Middle frontal gyrus (tissue), 1 donor: ENCODE data around the gene ANO2.
"Not testable (repeated sequence)": the region's sequence is repeated elsewhere in the genome, so short reads cannot be mapped to it uniquely, and the experiment has no call there.

Experiments used
- DNase-seq: peaks from one replicate; pipeline ENCODE4 v3.0.0-alpha.2; 2015; ENCODE audit warnings: low spot score; ENCODE audit errors: extremely low spot score

ANO2 gene

DNA sequence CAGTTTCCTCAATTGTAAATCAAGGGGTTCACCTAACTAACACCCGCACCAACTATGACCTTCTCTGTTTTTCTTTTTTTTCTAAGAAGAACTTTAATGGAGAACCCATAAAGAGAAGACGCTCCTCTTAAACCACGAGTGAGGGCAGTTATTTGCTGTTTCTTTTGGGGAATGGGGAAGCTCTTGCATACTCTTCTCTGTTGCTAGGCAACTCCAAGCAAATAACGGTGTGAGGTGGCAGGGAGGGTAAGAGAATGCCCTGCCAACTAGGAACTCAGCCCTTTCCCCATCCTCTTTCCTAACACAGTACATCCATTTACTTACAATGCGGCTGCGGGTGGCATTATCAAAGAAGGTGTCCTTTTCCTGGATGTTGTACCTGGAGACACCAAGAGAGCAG is 114.9 kb downstream of the ANO2 start:
- DNase-seq = no peak

DNA sequence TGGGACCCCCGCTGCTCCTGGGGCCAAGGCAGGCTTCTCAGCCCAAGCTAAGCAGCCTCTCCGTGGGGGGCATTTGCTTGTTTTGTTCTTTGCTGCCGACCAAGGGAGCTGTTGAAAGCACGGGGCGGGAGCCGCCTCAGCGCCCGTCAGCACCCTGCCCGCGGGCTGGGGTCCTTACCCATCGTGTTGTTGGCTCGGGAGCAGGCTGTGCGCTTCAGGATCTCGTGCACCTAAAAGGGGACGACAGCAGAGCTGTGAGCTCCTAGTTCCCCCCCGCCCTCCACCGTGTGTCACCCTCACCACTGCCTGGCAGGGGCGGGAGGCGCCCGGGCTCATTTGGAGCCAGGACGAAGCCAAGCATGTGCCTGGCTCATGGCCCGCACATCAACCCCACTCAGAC is 117.5 kb downstream of the ANO2 start:
- DNase-seq = no peak

DNA sequence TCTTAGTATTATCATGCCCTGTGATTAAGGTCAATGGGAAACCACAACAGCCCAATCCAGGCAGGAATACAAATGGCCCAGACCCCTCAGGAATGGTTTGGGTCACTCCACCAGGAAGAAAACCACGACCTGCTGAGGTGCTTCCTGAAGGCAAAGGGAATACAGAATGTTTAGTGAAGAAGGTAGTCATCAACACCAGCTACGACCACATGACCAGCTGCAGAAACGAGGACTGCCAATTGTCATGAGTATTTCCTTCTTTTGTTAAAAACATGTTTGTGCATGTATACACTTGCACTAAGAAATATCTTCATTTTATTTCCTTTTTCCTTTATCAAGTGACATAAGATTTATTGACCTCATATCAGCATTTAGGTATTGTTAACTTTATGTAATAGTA is 119.3 kb downstream of the ANO2 start:
- DNase-seq = not testable (repeated sequence)

- DNase-seq = not testable (repeated sequence)
These were observed 126.2 kb downstream of the ANO2 start for GRCh38 chr12:5818877-5819276.

DNA sequence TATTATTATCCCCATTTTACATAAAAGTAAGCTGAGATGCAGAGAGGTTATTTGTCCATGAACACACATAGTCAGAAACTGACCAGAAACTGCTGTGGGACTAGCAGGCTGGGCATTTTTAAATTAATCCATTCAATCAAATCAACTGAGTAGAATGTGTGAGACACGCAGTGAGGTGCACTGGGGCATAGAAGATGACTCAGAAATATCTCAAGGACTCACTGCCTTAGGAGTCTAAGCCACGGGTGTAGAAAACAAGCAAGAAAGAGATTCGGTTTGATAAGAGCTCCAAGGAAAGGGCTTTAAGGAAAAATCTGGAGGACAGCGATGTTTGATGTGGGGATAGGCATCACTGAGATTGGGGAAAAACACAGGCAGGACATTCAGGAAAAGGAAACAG is 127.8 kb downstream of the ANO2 start:
- no peak for DNase-seq

- no peak for DNase-seq
These were observed 135.5 kb downstream of the ANO2 start for GRCh38 chr12:5809586-5809985.

- no peak for DNase-seq
These were observed 136.1 kb downstream of the ANO2 start for GRCh38 chr12:5808981-5809380.

DNA sequence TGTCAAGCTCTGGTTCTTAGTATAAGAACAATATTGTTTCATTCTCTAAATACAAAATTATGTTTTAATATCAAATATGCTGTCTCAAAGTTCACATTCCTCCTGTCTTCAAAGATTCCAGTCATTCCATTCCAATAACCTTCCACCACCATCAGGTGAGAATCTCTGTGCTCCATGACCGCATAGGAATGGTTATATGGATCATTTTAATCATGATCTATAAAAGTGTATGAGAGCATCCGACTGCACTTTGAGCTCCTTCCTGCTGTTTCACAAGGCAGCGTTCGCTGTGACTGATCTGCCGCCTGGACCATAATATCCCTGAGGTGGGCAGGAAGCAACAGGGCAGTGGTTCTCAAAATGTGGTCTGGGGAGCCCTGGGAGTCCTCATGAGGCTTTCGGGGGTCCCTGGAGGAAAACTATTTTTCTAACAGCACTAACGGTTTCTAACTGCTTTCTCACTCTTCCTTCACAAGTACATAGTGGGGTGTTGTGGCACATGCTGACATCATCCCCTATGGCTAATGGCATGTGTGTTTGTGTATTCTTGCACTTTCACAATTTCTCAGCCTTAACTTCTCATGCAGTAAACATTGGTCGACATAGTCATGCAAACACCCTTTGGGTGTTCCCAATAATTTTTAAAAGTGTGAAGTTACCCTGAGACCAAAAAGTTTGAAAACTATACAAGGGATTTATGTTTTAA is 137.4 kb downstream of the ANO2 start:
- no peak for DNase-seq

GRCh38 chr12:5807090-5807414 is 138.0 kb downstream of the ANO2 start:
- no peak for DNase-seq

- no peak for DNase-seq
These were observed 138.5 kb downstream of the ANO2 start for GRCh38 chr12:5806371-5807089.

- DNase-seq = no peak
These were observed 141.5 kb downstream of the ANO2 start for GRCh38 chr12:5803532-5803931.

- no peak for DNase-seq
These were observed 146.6 kb downstream of the ANO2 start for GRCh38 chr12:5798242-5799015.

- no peak for DNase-seq
These were observed 147.4 kb downstream of the ANO2 start for GRCh38 chr12:5797661-5798060.

- DNase-seq = no peak
These were observed 148.2 kb downstream of the ANO2 start for GRCh38 chr12:5796959-5797225.

GRCh38 chr12:5796171-5796958 is 148.7 kb downstream of the ANO2 start:
- DNase-seq = no peak

DNA sequence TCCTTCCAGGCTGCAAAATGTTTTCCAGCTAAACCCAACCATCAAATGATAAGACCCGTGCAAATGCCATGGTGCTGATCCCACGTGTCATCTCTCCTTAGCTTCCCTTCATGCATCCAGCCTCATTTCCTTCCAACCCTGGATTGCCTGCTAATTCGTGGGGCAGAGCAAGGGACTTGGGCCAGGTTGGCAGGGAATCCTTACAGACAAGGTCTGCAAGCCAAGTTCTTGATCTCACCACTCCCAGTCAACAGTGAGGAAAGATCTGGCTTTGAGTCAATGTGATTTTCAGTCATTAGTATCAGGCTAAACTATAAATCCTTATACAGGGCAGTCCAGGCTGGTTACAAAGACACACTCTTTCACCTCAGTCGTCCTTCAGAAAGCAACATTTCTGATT is 150.9 kb downstream of the ANO2 start:
- DNase-seq = no peak

DNA sequence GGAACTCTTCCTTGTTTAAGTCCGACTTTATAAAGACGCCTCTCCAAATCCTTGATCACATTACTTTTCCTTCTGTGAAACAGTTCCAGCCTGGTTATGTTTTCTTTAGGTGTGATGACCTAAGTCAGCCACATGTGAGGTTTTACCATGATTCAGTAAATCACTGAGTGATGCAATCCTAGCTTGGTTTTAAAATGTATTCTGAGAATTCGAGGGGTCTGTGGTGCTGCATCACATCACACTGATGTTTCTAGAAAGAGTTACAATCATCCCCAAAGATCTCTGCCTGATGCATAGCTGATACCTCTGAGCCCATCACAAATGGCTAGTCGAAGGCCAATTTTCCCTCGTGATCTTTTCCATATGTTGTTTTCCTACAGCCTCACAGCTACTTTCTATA is 152.7 kb downstream of the ANO2 start:
- no peak for DNase-seq

DNA sequence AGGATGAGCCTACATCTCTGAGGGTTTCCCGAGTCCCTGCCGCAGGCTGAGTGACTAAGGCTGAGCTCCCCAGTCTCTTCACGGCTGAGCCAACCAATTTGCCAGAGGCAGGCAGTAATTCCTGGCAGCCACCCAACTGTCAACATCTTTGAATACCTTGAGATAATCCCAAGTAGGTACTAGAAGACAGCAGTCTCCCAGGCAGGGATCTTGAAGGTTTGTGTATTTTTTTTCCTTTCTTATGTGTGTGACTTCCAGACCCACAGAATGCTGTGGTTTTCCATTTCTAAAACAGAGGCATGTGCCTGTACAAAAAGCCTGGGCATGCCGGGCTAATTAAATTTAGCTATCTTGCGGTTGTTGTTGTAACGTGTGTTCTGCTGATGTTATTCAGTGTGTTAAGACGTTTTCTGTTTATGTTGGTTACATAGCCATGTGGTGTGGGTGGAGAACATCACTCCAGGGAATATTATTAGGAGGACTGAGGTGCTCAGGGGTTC is 155.5 kb downstream of the ANO2 start:
- no peak for DNase-seq

- no peak for DNase-seq
These were observed 157.2 kb downstream of the ANO2 start for GRCh38 chr12:5787828-5788227.

DNA sequence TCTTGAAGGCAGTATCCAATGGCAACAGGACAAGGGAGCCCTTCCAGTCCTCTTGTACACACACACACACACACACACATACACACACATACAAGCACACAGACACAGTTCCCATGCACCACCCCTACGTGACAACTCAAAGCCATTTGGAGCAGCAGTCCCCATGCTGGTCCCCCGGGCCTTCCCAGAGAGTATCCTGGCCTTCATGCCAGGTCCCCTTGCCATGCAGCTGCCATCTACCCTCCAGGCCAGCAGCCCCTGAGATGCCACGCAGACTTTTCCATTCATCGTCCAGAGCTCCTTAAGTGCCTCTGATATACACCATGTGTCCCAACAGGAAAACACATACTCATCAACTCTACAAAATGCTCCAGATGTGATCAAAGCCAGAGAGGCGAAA is 159.5 kb downstream of the ANO2 start:
- no peak for DNase-seq

DNA sequence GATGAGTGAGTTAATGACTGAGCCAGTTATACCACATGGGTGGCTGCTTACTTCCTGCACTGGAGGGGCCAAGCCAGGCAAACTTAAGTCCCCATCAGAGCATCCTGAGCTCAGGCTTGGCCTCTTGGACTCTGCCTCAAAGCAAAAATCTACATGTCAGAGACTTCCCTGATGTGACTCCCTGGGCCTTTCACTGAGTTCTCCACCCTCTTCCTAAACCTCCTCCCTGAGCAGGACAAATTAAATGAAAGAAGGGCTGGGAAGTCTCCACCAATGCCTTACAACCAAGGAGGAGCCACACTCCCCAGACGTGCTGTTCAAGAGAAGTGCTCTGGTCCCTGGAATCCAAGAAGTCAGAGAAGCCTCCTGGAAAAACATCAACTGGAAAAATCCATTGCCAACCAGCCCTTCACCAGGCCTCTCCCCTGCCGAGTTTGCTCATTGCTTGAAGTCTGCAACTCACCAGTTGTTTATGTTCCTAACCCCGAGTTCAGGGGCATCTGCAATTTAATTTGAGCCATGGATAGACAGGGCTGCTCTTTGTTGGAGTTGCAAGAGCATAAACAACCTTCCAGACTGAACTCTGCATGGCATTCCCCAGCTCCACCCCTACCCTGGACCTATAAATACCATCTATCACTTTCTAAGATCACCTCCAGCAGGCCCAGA is 160.5 kb downstream of the ANO2 start:
- DNase-seq = no peak
